Measurements from ENCODE around the gene NEDD4L. TPM values are rescaled to one million over a fixed set of nuclear protein-coding genes. Genes with fewer than 3 reads are reported as not detected.
A peak's percentile ranks its signal among the peaks of the same experiment; 100 is the strongest.

The NEDD4L gene
- total RNA-seq, 1 donor from 2014 or later = 30.9 TPM

- intact Hi-C loops (cut with DNase I) = no loop called here
- no peak for DNase-seq (ENCODE audit: low spot score)
- ATAC-seq = no peak
Observed at GRCh38 chr18:58381676-58382411, 337.8 kb downstream of the NEDD4L start.

GRCh38 chr18:58382446-58382845 lies 338.4 kb downstream of the NEDD4L start:
- ATAC-seq = no peak
- no peak for DNase-seq (ENCODE audit: low spot score)
- intact Hi-C loops (cut with DNase I) = no loop called here

GRCh38 chr18:58385472-58385871 lies 341.4 kb downstream of the NEDD4L start:
- ATAC-seq = no peak
- no peak for DNase-seq (ENCODE audit: low spot score)
- intact Hi-C loops (cut with DNase I) = no loop called here

- DNase-seq (ENCODE audit: low spot score) = no peak
- no peak for ATAC-seq
- intact Hi-C loops (cut with DNase I) = no loop called here
Observed at GRCh38 chr18:58386780-58387179, 342.8 kb downstream of the NEDD4L start.

- DNase-seq (ENCODE audit: low spot score) = no peak
- ATAC-seq = no peak
- intact Hi-C loops (cut with DNase I) = no loop called here
Observed at GRCh38 chr18:58387716-58388115, 343.7 kb downstream of the NEDD4L start.

GRCh38 chr18:58388736-58389135 lies 344.7 kb downstream of the NEDD4L start:
- no peak for ATAC-seq
- intact Hi-C loops (cut with DNase I) = no loop called here

GRCh38 chr18:58389745-58390144 lies 345.7 kb downstream of the NEDD4L start:
- intact Hi-C loops (cut with DNase I) = no loop called here
- no peak for ATAC-seq
- DNase-seq (ENCODE audit: low spot score) = no peak

More at GRCh38 chr18:58388736-58389135, 344.7 kb downstream of the NEDD4L start:
- no peak for DNase-seq (ENCODE audit: low spot score)

GRCh38 chr18:58390399-58390798 lies 346.4 kb downstream of the NEDD4L start:
- ATAC-seq = no peak
- DNase-seq (ENCODE audit: low spot score) = no peak
- intact Hi-C loops (cut with DNase I) = no loop called here

GRCh38 chr18:58391231-58391825 lies 347.3 kb downstream of the NEDD4L start:
- no peak for DNase-seq (ENCODE audit: low spot score)
- intact Hi-C loops (cut with DNase I) = no loop called here
- peak; percentile 54 for ATAC-seq

- DNase-seq (ENCODE audit: low spot score) = no peak
- ATAC-seq = peak; percentile 58
- intact Hi-C loops (cut with DNase I) = no loop called here
Observed at GRCh38 chr18:58391932-58392323, 347.9 kb downstream of the NEDD4L start.

- intact Hi-C loops (cut with DNase I) = no loop called here
- ATAC-seq (peak; percentile 73), DNase-seq (ENCODE audit: low spot score) (no peak)
Observed at GRCh38 chr18:58392324-58393000, 348.4 kb downstream of the NEDD4L start.

GRCh38 chr18:58393295-58393694 lies 349.3 kb downstream of the NEDD4L start:
- DNase-seq (ENCODE audit: low spot score) = no peak
- no peak for ATAC-seq
- intact Hi-C loops (cut with DNase I) = no loop called here

GRCh38 chr18:58394046-58394445 lies 350.0 kb downstream of the NEDD4L start:
- DNase-seq (ENCODE audit: low spot score) (no peak), ATAC-seq (no peak)
- intact Hi-C loops (cut with DNase I) = no loop called here

GRCh38 chr18:58394602-58395425 lies 350.8 kb downstream of the NEDD4L start:
- ATAC-seq (no peak), DNase-seq (ENCODE audit: low spot score) (no peak)
- intact Hi-C loops (cut with DNase I) = no loop called here

- ATAC-seq = no peak
- intact Hi-C loops (cut with DNase I) = no loop called here
Observed at GRCh38 chr18:58396144-58396543, 352.1 kb downstream of the NEDD4L start.

GRCh38 chr18:58396966-58397365 lies 352.9 kb downstream of the NEDD4L start:
- DNase-seq (ENCODE audit: low spot score) (no peak), ATAC-seq (no peak)
- intact Hi-C loops (cut with DNase I) = no loop called here

More at GRCh38 chr18:58396144-58396543, 352.1 kb downstream of the NEDD4L start:
- no peak for DNase-seq (ENCODE audit: low spot score)

- ATAC-seq = no peak
- intact Hi-C loops (cut with DNase I) = no loop called here
- no peak for DNase-seq (ENCODE audit: low spot score)
Observed at GRCh38 chr18:58397385-58398132, 353.5 kb downstream of the NEDD4L start.

GRCh38 chr18:58398648-58399398 lies 354.8 kb downstream of the NEDD4L start:
- no peak for DNase-seq (ENCODE audit: low spot score)
- intact Hi-C loops (cut with DNase I) = no loop called here
- no peak for ATAC-seq
